COLO668 (cell line): ENCODE results near the gene DAND5.

Experiments used
- DNase-seq: peaks from one replicate; lab custom pipeline; 2025; ENCODE audit not compliant: unreplicated experiment; lab: John Stamatoyannopoulos, UW

The DAND5 gene

DNA sequence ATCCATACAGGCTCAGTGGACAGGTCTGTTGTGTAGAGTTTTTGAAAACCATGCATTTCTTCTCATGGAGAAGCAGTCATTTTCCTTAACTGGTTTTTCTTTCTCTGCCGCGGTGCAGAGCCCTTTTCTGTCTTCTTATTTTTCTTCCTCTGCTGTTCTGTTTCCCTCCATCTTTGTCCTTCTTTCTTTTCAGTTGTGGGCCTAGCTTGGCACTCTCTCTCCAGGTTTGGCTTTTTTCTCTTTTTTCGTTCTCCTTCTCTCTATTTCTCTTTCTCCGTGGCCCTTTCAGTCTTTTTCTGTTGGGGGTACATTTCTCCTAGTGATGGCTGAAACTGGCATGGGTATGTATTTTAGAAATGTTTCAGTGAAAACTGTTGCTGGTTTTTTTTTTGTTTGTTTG is 50.0 kb downstream of the DAND5 start:
- no peak for DNase-seq

- no peak for DNase-seq
These were observed 50.6 kb downstream of the DAND5 start for GRCh38 chr19:13020002-13020414.

- no peak for DNase-seq
These were observed 52.9 kb downstream of the DAND5 start for GRCh38 chr19:13022111-13022858.

GRCh38 chr19:13022859-13023636 is 53.7 kb downstream of the DAND5 start:
- DNase-seq, result no peak

GRCh38 chr19:13023656-13024055 is 54.3 kb downstream of the DAND5 start:
- no peak for DNase-seq
